ENCODE results near the gene PRR13.

DNA sequence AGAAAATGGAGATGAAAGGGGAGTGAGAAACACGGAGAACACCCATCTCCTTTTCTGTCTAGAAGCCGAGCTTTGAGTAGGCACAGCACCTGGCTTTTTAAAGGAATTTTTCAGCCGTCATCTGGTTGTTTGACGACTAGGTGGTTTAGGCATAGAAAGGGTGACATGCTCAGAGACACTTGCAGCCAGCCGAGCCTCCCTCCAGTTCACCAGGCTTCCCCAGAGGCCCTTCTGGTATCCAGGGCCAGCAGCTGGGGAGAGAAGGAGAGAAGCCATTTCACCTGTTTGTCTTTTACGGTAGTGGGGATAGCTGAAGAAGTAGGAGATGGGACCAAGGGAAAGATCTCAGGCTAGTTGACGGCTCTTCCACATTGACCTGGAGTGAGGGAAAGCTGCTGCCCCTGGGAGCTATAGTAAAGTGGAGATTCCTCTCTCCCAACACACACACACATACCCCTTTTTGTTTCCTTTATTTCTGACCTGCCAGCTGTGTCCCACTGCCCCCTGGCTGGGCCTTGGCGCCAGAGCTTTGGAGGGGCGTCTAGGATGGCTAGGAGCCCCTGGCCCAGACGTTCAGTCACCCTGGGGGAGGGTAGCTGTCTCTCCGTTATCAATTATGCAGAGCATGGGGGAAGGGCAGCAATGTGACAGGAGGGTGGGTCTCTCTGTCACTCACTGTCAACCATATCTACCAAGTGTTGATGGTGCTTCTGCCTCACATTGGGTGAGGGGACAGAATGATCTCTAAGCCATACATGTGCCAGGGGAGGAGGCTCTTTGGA lies 52.3 kb downstream of the PRR13 start:
- TF ChIP-seq EZH2 (IDR thresholded peaks at IDR 0.05; ENCODE audit: insufficient read depth, poor library complexity, severe bottlenecking), result no peak
- TF ChIP-seq EZH2phosphoT487 (IDR thresholded peaks at IDR 0.05; ENCODE audit: insufficient read depth, low read depth), result no peak

Measured in GM23248 (cell line).